Activated CD4-positive, alpha-beta T cell treated with anti-CD3 and anti-CD28 coated beads for 36 hours (primary cell): Measurements from ENCODE around the gene RAD51B. TPM values are rescaled to one million over a fixed set of nuclear protein-coding genes. Genes with fewer than 3 reads are reported as not detected.

Experiments used
- ATAC-seq: fragments of 200-7000 bp; cut with Tn5 transposase; one replicate; pipeline ENCODE4 v1.10.0; 2021; ENCODE audit warnings: mild to moderate bottlenecking, moderate library complexity
- CTCF ChIA-PET: fragments of 350-600 bp; sonication (Branson Sonifier 250); formaldehyde crosslinking; loops from one replicate; lab custom pipeline; 2021; ENCODE audit warnings: antibody characterized with exemption; lab: Charles Lee
- POLR2A ChIA-PET: fragments of 350-600 bp; sonication (Branson Sonifier 250); formaldehyde crosslinking; loops from one replicate; lab custom pipeline; 2021; ENCODE audit warnings: antibody characterized with exemption, inconsistent platforms; lab: Charles Lee
- DNase-seq: peaks from one replicate; pipeline ENCODE4 v3.0.0-alpha.2; 2020
- H3K27ac Mint-ChIP-seq: one replicate; pipeline ENCODE4 v1.8.0; 2021; ENCODE audit warnings: mixed read lengths
- H3K27me3 Mint-ChIP-seq: one replicate; pipeline ENCODE4 v1.8.0; 2021; ENCODE audit warnings: mixed read lengths
- H3K36me3 Mint-ChIP-seq: one replicate; pipeline ENCODE4 v1.8.0; 2021; ENCODE audit warnings: low read depth, mixed read lengths
- H3K4me1 Mint-ChIP-seq: one replicate; pipeline ENCODE4 v1.8.0; 2021; ENCODE audit warnings: mixed read lengths
- H3K4me3 Mint-ChIP-seq: one replicate; pipeline ENCODE4 v1.8.0; 2021; ENCODE audit warnings: mild to moderate bottlenecking, moderate library complexity, mixed read lengths
- H3K9me3 Mint-ChIP-seq: one replicate; pipeline ENCODE4 v1.8.0; 2021; ENCODE audit warnings: low read depth, mixed read lengths
- intact Hi-C, 2 experiments: fragments of 100-400 bp; cut with DNase I in 1 of 2; cut with micrococcal nuclease in 1 of 2; formaldehyde crosslinking; loops; one replicate each; pipeline versions ENCODE4 v1.14.2 to v1.15.1; 2022 to 2024; cut with DNase I, micrococcal nuclease
- total RNA-seq, 2 experiments: library from RNA; stranded (reverse); gene quantifications; one replicate each; pipeline ENCODE4 v1.2.3, GENCODE V29; 2021

The RAD51B gene
- total RNA-seq, 2 experiments from 2014 or later = 26.4 to 39.9 TPM

DNA sequence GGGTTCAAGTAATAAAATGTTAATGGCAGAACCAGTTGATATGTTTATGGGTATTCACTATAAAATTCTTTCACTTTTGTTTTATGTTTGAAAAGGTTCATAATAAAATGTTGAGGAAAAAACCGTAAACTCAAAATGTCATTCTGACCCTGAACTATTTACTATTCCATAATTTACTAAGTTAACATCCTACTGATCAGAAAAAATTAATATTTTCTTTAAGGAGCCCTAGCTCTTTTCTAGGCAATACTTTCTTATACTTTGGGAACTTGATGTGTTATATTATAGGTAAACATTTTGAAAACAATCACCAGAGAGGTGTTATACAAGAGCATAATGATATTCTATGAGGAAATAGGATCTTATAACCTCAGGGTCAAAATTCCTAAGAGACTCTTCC lies 638.7 kb downstream of the RAD51B start:
- no peak overlapping the region for H3K4me3 Mint-ChIP-seq
- intact Hi-C loops = no loop called here
- POLR2A ChIA-PET = no interaction called here

DNA sequence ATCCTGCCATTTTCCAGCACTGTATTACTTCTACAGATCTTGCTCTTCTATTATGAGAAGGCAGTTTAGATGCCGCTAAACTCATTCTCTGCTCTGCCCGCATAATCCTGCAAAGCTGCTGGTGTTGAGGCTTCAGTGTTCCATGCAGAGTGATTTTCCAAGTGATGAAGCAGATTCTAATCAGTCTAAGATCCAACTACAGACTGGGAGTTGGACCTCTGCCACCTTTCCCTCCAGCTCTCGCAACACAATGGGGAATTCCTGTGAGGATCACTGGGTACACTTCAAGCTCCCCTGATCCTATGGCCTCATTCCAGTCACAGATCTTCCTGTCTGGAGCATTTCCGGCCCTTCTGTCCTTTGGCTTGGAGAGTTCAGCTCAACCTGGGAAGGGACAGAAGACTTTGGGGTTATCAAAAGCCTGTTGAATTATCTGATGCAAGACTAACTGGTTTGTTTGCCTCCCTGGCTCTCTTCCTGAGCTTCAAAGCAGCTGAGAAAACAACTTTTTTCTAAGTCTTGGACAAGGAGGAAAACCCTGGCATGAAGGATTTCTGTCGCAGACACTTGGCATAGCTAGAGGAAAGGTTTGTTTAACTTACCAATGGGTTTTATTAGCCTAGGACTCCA lies 639.4 kb downstream of the RAD51B start:
- intact Hi-C loops = no loop called here
- no peak for ATAC-seq
- Mint-ChIP-seq H3K4me3 (no peak overlapping the region), H3K9me3 (peaks cover 9% of the 10 kb centered on the region), H3K36me3 (peaks cover 5% of the 10 kb centered on the region), H3K27ac (no peak overlapping the region), H3K27me3 (no peaks in the 10 kb centered on the region), H3K4me1 (peaks cover 3% of the 10 kb centered on the region)
- ChIA-PET CTCF (interaction anchor here (0.6 to 1.1 kb wide), 3 partner anchors 8 to 68 kb away, joined by 3 read pairs; no protein-coding TSS in a partner anchor), POLR2A (no interaction called here)
- no peak for DNase-seq

More for the DNA sequence above, 638.7 kb downstream of the RAD51B start:
- DNase-seq (no peak), ATAC-seq (no peak)
- Mint-ChIP-seq H3K9me3 (peaks cover 9% of the 10 kb centered on the region), H3K36me3 (peaks cover 5% of the 10 kb centered on the region), H3K27ac (no peak overlapping the region), H3K4me1 (no peaks in the 10 kb centered on the region), H3K27me3 (no peaks in the 10 kb centered on the region)
- CTCF ChIA-PET = interaction anchor here (2.5 kb wide), 1 partner anchor 10 kb away, joined by 8 read pairs; no protein-coding TSS in a partner anchor

- H3K36me3 Mint-ChIP-seq = peaks cover 2% of the 10 kb centered on the region
- CTCF ChIA-PET = interaction anchor here (0.6 to 1.1 kb wide), 3 partner anchors 8 to 67 kb away, joined by 3 read pairs; no protein-coding TSS in a partner anchor
- POLR2A ChIA-PET = no interaction called here
Observed at GRCh38 chr14:68459480-68460136, 640.0 kb downstream of the RAD51B start.

DNA sequence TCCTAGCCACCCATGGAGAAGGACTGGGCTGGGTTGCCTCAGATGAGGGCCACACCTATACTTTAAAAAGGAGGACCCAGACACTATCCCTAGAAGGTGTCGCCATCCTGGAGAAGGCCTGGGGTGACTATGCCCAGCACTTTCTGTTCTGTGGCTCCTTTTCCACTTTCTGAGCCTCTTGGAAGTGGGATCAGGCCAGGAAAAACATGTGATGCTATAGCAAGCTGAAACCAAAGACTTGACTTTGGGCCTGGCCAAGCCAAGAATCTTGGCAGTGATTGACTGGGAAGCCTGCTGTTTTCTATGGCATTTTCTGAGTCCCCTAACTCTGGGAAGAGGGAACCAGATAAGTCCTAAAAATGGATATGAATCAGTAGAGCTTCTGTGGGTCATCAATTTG lies 641.0 kb downstream of the RAD51B start:
- Mint-ChIP-seq H3K27ac (no peak overlapping the region), H3K4me3 (no peak overlapping the region), H3K9me3 (peaks cover 4% of the 10 kb centered on the region), H3K36me3 (no peaks in the 10 kb centered on the region), H3K4me1 (peaks cover 6% of the 10 kb centered on the region), H3K27me3 (no peaks in the 10 kb centered on the region)
- ChIA-PET CTCF (interaction anchor here (1.1 kb wide), 1 partner anchor 16 kb away, joined by 4 read pairs; no protein-coding TSS in a partner anchor), POLR2A (no interaction called here)
- intact Hi-C loops = no loop called here
- no peak for DNase-seq
- no peak for ATAC-seq

More at GRCh38 chr14:68459480-68460136, 640.0 kb downstream of the RAD51B start:
- Mint-ChIP-seq H3K4me1 (peaks cover 6% of the 10 kb centered on the region), H3K9me3 (peaks cover 7% of the 10 kb centered on the region), H3K27ac (no peak overlapping the region), H3K4me3 (no peak overlapping the region), H3K27me3 (no peaks in the 10 kb centered on the region)
- DNase-seq (no peak), ATAC-seq (no peak)
- intact Hi-C loops = no loop called here

DNA sequence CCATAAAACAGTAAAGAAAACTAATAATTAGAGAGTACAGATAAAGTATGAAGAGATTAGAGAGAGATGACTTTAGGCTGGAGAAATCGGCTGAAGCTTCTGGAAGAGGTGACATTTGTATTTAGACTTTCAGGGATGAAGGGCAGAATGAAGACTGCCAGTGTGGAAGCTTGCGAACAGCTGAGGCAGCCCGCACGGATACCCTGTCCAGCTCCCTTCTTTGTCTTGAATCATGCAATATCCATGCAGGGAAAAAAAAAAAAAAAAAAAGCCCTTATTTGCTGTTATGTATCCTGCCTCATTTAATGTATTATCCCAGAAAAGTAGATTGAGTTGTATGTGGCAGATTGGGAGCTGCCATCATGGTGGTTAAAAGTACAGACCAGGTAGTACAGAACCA lies 641.5 kb downstream of the RAD51B start:
- CTCF ChIA-PET = interaction anchor here (1.1 kb wide), 1 partner anchor 17 kb away, joined by 4 read pairs; no protein-coding TSS in a partner anchor
- POLR2A ChIA-PET = no interaction called here
- H3K9me3 Mint-ChIP-seq = no peaks in the 10 kb centered on the region

GRCh38 chr14:68462683-68463082 lies 643.1 kb downstream of the RAD51B start:
- ChIA-PET CTCF (interaction anchor here (0.8 kb wide), 1 partner anchor 143 kb away, joined by 3 read pairs; no protein-coding TSS in a partner anchor), POLR2A (no interaction called here)
- Mint-ChIP-seq H3K9me3 (no peaks in the 10 kb centered on the region), H3K4me1 (peaks cover 6% of the 10 kb centered on the region), H3K27me3 (no peaks in the 10 kb centered on the region), H3K4me3 (no peak overlapping the region), H3K27ac (no peak overlapping the region), H3K36me3 (no peaks in the 10 kb centered on the region)
- ATAC-seq = no peak
- DNase-seq = no peak
- intact Hi-C loops = no loop called here

More for the DNA sequence above, 641.5 kb downstream of the RAD51B start:
- H3K4me1 Mint-ChIP-seq = peaks cover 6% of the 10 kb centered on the region
- H3K4me3 Mint-ChIP-seq = no peak overlapping the region
- intact Hi-C loops = no loop called here
- no peaks in the 10 kb centered on the region for H3K27me3 Mint-ChIP-seq
- DNase-seq = no peak
- no peak for ATAC-seq
- H3K27ac Mint-ChIP-seq = no peak overlapping the region
- H3K36me3 Mint-ChIP-seq = no peaks in the 10 kb centered on the region

GRCh38 chr14:68463299-68463698 lies 643.7 kb downstream of the RAD51B start:
- Mint-ChIP-seq H3K27me3 (no peaks in the 10 kb centered on the region), H3K9me3 (no peaks in the 10 kb centered on the region), H3K36me3 (no peaks in the 10 kb centered on the region), H3K4me3 (no peak overlapping the region), H3K27ac (no peak overlapping the region), H3K4me1 (peaks cover 10% of the 10 kb centered on the region)
- CTCF ChIA-PET = no interaction called here
- DNase-seq (no peak), ATAC-seq (peak; percentile 6)
- POLR2A ChIA-PET = no interaction called here
- intact Hi-C loops = no loop called here

DNA sequence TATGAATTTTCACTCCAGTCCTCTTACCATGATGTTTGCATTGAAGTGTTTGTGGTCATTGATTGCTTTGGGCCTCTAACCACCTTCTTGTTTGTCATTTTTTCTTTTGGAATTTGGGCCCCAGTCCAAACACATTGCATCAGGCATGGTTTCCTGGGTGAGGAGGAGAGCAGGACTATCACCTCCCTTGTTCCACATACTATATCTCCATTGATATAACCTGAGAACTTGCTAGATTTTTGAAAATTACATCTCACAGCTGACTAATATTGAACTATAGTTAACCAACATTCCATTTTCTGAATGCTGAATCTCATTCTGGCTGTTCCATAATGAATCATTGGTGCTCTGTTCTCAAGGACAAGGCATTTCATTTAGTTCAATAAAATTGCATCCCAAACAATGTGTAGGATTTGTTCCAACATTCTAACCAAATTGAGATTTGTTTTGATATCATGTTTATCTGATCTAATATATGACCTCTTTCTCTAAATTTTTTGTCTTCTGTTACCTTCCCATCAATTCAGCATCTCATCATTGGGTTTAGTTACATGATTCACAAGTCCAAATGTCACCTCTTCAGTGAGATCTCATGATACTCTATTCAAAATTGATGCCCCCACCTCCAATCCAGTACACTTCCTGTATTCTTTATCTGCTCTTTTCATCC lies 644.3 kb downstream of the RAD51B start:
- no peak for ATAC-seq
- Mint-ChIP-seq H3K4me3 (no peak overlapping the region), H3K9me3 (no peaks in the 10 kb centered on the region), H3K36me3 (no peaks in the 10 kb centered on the region), H3K27ac (no peak overlapping the region), H3K27me3 (no peaks in the 10 kb centered on the region), H3K4me1 (peaks cover 15% of the 10 kb centered on the region)
- CTCF ChIA-PET = no interaction called here
- POLR2A ChIA-PET = no interaction called here
- no peak for DNase-seq
- intact Hi-C loops = no loop called here

DNA sequence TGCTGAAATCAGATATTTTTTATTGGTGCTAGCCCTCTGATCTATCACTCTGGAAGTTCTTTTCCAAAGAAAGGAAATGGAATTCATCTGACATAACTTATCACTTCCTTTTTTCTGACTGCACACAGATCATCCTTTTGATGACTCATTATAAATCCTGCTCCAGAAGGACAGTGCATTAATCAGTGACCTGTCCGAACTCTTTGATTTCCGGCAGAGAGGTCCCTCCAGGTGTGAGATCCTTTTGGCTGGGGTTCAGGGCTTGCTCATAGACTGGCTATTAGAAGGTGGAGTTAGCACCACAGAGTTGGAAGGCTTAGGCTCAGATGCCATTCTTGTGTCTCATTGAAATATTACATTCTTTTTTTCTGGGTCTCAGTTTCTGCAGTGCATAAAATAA lies 645.1 kb downstream of the RAD51B start:
- Mint-ChIP-seq H3K36me3 (peaks cover under 1% of the 10 kb centered on the region), H3K27me3 (no peaks in the 10 kb centered on the region), H3K27ac (peak overlapping the region; percentile 0), H3K4me1 (peaks cover 24% of the 10 kb centered on the region), H3K4me3 (no peak overlapping the region), H3K9me3 (no peaks in the 10 kb centered on the region)
- no peak for DNase-seq
- POLR2A ChIA-PET = no interaction called here
- intact Hi-C loops = no loop called here
- ATAC-seq = no peak
- CTCF ChIA-PET = no interaction called here

DNA sequence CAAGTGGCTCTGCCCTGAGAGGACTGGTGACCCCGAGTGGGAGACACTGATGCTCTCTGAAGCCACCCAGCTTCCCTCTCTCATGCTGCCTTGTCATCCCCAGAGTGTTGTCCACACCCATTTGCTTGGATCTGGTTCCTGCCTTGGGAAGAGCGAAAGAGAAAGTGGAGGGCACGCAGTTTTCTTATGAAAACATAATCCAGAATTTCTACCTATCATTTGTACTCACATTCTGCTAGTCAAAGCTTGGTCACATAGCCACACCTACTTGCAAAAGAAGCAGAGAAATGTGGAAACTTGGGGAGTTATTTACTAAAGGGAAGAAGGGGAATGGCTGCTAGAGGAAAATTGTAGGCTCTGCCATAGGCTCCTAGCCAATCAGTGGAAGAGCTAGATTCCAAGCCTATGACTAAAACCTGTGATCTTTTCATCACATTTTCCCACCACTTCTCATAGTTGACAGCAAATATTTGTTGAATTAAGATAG lies 647.0 kb downstream of the RAD51B start:
- H3K27ac Mint-ChIP-seq = no peak overlapping the region
- ATAC-seq = no peak
- intact Hi-C loops = no loop called here

DNA sequence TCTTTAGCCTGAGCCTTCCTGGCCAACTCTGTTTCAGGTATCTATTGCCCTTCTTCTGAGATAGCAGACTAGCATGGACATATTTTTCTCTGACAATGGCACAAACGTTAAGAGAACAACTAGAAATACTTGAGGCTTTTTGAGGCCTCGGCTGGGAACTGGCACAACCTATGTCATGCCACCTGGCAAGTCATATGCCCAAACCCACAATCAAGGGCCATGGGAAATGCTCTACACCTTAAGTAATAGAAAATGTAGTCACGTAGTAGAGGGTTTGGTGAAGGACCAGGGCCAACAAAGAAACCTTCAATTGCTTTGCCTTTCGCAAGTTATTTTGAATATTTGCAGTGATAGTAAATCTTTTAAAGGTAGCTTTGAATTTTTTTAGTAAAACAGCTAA lies 647.8 kb downstream of the RAD51B start:
- Mint-ChIP-seq H3K9me3 (no peaks in the 10 kb centered on the region), H3K4me1 (peaks cover 35% of the 10 kb centered on the region), H3K36me3 (peaks cover 3% of the 10 kb centered on the region), H3K27ac (no peak overlapping the region), H3K4me3 (no peak overlapping the region), H3K27me3 (no peaks in the 10 kb centered on the region)
- ChIA-PET CTCF (interaction anchor here (1.5 kb wide), 1 partner anchor 349 kb away, joined by 4 read pairs; no protein-coding TSS in a partner anchor), POLR2A (no interaction called here)
- no peak for DNase-seq
- intact Hi-C loops = no loop called here
- ATAC-seq = no peak

More for the DNA sequence above, 647.0 kb downstream of the RAD51B start:
- H3K9me3 Mint-ChIP-seq = no peaks in the 10 kb centered on the region
- CTCF ChIA-PET = interaction anchor here (1.5 kb wide), 1 partner anchor 350 kb away, joined by 4 read pairs; no protein-coding TSS in a partner anchor
- H3K27me3 Mint-ChIP-seq = no peaks in the 10 kb centered on the region
- no peak overlapping the region for H3K4me3 Mint-ChIP-seq
- no peak for DNase-seq
- POLR2A ChIA-PET = no interaction called here
- peaks cover 35% of the 10 kb centered on the region for H3K4me1 Mint-ChIP-seq
- H3K36me3 Mint-ChIP-seq = peaks cover 3% of the 10 kb centered on the region
